Fibroblast of lung (primary cell): ENCODE measurements around the gene C19orf33. TPM values are rescaled to one million over a fixed set of nuclear protein-coding genes. Genes with fewer than 3 reads are reported as not detected.

Experiments
- DNase-seq, 2 donors: peaks; one replicate each; pipeline versions ENCODE4 v3.0.0 to v3.0.0-alpha.2; 2010; ENCODE audit warnings: low read depth in 2 of 2
- H2AFZ ChIP-seq: 2 replicates; pipeline ENCODE4 v1.5.1; 2012; ENCODE audit warnings: low read length, control low read depth, inconsistent platforms
- H3K27ac ChIP-seq: 2 replicates; pipeline ENCODE4 v1.5.1; 2011; ENCODE audit warnings: low read length, control low read depth; ENCODE audit not compliant: insufficient read depth
- H3K27me3 ChIP-seq: 2 replicates; pipeline ENCODE4 v1.5.1; 2011; ENCODE audit warnings: mild to moderate bottlenecking, low read length; ENCODE audit not compliant: control insufficient read depth, insufficient read depth
- H3K36me3 ChIP-seq: 2 replicates; pipeline ENCODE4 v1.5.1; 2011; ENCODE audit warnings: low read length; ENCODE audit not compliant: control insufficient read depth, insufficient read depth
- H3K4me1 ChIP-seq: 2 replicates; pipeline ENCODE4 v1.5.1; 2011; ENCODE audit warnings: low read length; ENCODE audit not compliant: control insufficient read depth, insufficient read depth; ENCODE audit errors: extremely low read depth
- H3K4me2 ChIP-seq: 2 replicates; pipeline ENCODE4 v1.5.1; 2011; ENCODE audit warnings: low read length, control low read depth; ENCODE audit not compliant: insufficient read depth; ENCODE audit errors: extremely low read depth
- H3K4me3 ChIP-seq, 4 experiments: fragments of 200-600 bp in 1 of 4; sonication (generic) in 1 of 4; replicated peaks in 1 of 4; 2 replicates each; pipeline ENCODE4 v1.5.1; 2011 to 2016; ENCODE audit warnings: low read length in 4 of 4, low read depth in 3 of 4, mild to moderate bottlenecking in 3 of 4, control low read depth in 2 of 4, inconsistent platforms in 1 of 4, mixed read lengths in 1 of 4; ENCODE audit not compliant: insufficient read depth in 1 of 4; ENCODE audit errors: control extremely low read depth in 1 of 4
- H3K79me2 ChIP-seq: 2 replicates; pipeline ENCODE4 v1.5.1; 2012; ENCODE audit warnings: mild to moderate bottlenecking, low read length, inconsistent platforms; ENCODE audit not compliant: control insufficient read depth, insufficient read depth
- H3K9ac ChIP-seq: 2 replicates; pipeline ENCODE4 v1.5.1; 2011; ENCODE audit warnings: mild to moderate bottlenecking, low read length, control low read depth; ENCODE audit not compliant: insufficient read depth
- H3K9me3 ChIP-seq: 2 replicates; pipeline ENCODE4 v1.5.1; 2012; ENCODE audit warnings: low read depth, low read length; ENCODE audit not compliant: control insufficient read depth, insufficient read depth
- H4K20me1 ChIP-seq: 2 replicates; pipeline ENCODE4 v1.5.1; 2011; ENCODE audit warnings: low read length; ENCODE audit not compliant: control insufficient read depth, insufficient read depth; ENCODE audit errors: extremely low read depth
- CTCF ChIP-seq, 2 donors: IDR thresholded peaks in 1 of 2; conservative IDR thresholded peaks in 1 of 2; 1 replicate in 1 of 2; 2 replicates in 1 of 2; pipeline ENCODE4 v1.5.1; 2011 to 2012; ENCODE audit warnings: low read length in 2 of 2, control low read depth in 1 of 2, inconsistent platforms in 1 of 2, low read depth in 1 of 2, mild to moderate bottlenecking in 1 of 2
- EZH2 ChIP-seq: IDR thresholded peaks from 2 replicates; pipeline ENCODE4 v1.5.1; 2012; ENCODE audit warnings: low read length, control low read depth, mild to moderate bottlenecking; ENCODE audit errors: missing control alignments
- polyA plus RNA-seq, 2 donors: library from polyadenylated mRNA; depleted of rRNA in 1 of 2; stranded (reverse) in 1 of 2; unstranded in 1 of 2; fragments of >200 nt; gene quantifications; 2 replicates each; pipeline ENCODE4 v1.2.1, GENCODE V29; 2011 to 2012; ENCODE audit warnings: missing spikeins in 1 of 2
- total RNA-seq: library from RNA; depleted of rRNA; stranded (reverse); fragments of >200 nt; gene quantifications from 2 replicates; pipeline ENCODE4 v1.2.1, GENCODE V29; 2014

C19orf33 gene
- total and polyA plus RNA-seq, 2 donors (not counting 1 experiment from before 2014, with no cell fraction given), result not detected

GRCh38 chr19:38291855-38292254, 12.2 kb upstream of the C19orf33 start:
- no peak overlapping the region for H3K4me2 ChIP-seq
- H3K79me2 ChIP-seq, result no peaks in the 10 kb centered on the region
- H3K4me3 ChIP-seq, result no peak overlapping the region
- no peak for DNase-seq
- H3K27ac ChIP-seq, result no peak overlapping the region
- peaks cover 18% of the 10 kb centered on the region for H3K4me1 ChIP-seq
- H3K27me3 ChIP-seq, result no peaks in the 10 kb centered on the region
- no peaks in the 10 kb centered on the region for H3K36me3 ChIP-seq
- no peak overlapping the region for H3K9ac ChIP-seq
- no peak for TF ChIP-seq EZH2
- TF ChIP-seq CTCF (conservative IDR thresholded peaks at IDR 0.05 in 1 of 2, IDR thresholded peaks at IDR 0.05 in 1 of 2; ENCODE audit: low read depth in 1 of 2, low read length in 2 of 2), result peak in 1 of 2 donors; percentile 5
- no peaks in the 10 kb centered on the region for H3K9me3 ChIP-seq
- H2AFZ ChIP-seq, result no peak overlapping the region
- no peaks in the 10 kb centered on the region for H4K20me1 ChIP-seq

- Histone ChIP-seq H3K27me3 (no peaks in the 10 kb centered on the region), H3K4me3 (no peak overlapping the region), H3K36me3 (no peaks in the 10 kb centered on the region), H3K79me2 (no peaks in the 10 kb centered on the region), H4K20me1 (no peaks in the 10 kb centered on the region), H3K27ac (no peak overlapping the region), H2AFZ (no peak overlapping the region), H3K9ac (no peak overlapping the region), H3K9me3 (no peaks in the 10 kb centered on the region), H3K4me2 (no peak overlapping the region), H3K4me1 (peaks cover 18% of the 10 kb centered on the region)
- TF ChIP-seq CTCF (conservative IDR thresholded peaks at IDR 0.05 in 1 of 2, IDR thresholded peaks at IDR 0.05 in 1 of 2; ENCODE audit: low read depth in 1 of 2, low read length in 2 of 2), result no peak
- no peak for TF ChIP-seq EZH2
- DNase-seq, result no peak
These were observed 10.8 kb upstream of the C19orf33 start for GRCh38 chr19:38293281-38293680.

GRCh38 chr19:38294090-38294489, 10.0 kb upstream of the C19orf33 start:
- Histone ChIP-seq H3K79me2 (no peaks in the 10 kb centered on the region), H3K27me3 (no peaks in the 10 kb centered on the region), H3K9ac (no peak overlapping the region)

More at GRCh38 chr19:38294090-38294489, 10.0 kb upstream of the C19orf33 start:
- Histone ChIP-seq H3K4me3 (no peak overlapping the region), H3K4me1 (peaks cover 23% of the 10 kb centered on the region), H4K20me1 (no peaks in the 10 kb centered on the region), H3K27ac (no peak overlapping the region), H3K4me2 (no peak overlapping the region), H2AFZ (no peak overlapping the region), H3K9me3 (no peaks in the 10 kb centered on the region), H3K36me3 (no peaks in the 10 kb centered on the region)
- no peak for DNase-seq
- TF ChIP-seq CTCF (conservative IDR thresholded peaks at IDR 0.05 in 1 of 2, IDR thresholded peaks at IDR 0.05 in 1 of 2; ENCODE audit: low read depth in 1 of 2, low read length in 2 of 2) (no peak), EZH2 (no peak)
